Measurements from ENCODE around the gene OR52K2. TPM values are rescaled to one million over a fixed set of nuclear protein-coding genes. Genes with fewer than 3 reads are reported as not detected.

OR52K2 gene
- total RNA-seq (2014; rRNA removed; shearing (Covaris generic)): not detected in 2 replicates

GRCh38 chr11:4448995-4449394, at the start of gene OR52K2:
Gene OR52K2, plus strand, starts transcription at chr11:4449295. Its CDS starts 45 bp downstream, at chr11:4449340.

GRCh38 chr11:4482445-4482844, 33.4 kb downstream of the OR52K2 start, which contains the start of gene OR52K1:
Gene OR52K1, plus strand, starts transcription at chr11:4482646. Its CDS starts 6,255 bp downstream, at chr11:4488901.

Other genes with a start within 250 kb of the OR52K2 start
- not detected in 2 replicates for gene OR52B4, start 80.9 kb upstream of the OR52K2 start, total RNA-seq (2014; rRNA removed; shearing (Covaris generic))
- gene TRIM21, start 55.6 kb upstream of the OR52K2 start, total RNA-seq (2014; rRNA removed; shearing (Covaris generic)): 6.8 and 8.2 TPM in 2 replicates
- not detected in 2 replicates for gene OR52K1, start 33.4 kb downstream of the OR52K2 start, total RNA-seq (2014; rRNA removed; shearing (Covaris generic))
- gene OR52M1, start 95.9 kb downstream of the OR52K2 start, total RNA-seq (2014; rRNA removed; shearing (Covaris generic)): not detected in 2 replicates
- gene OR52I2, start 132.4 kb downstream of the OR52K2 start, total RNA-seq (2014; rRNA removed; shearing (Covaris generic)): not detected in 2 replicates
- gene OR52I1, start 144.7 kb downstream of the OR52K2 start, total RNA-seq (2014; rRNA removed; shearing (Covaris generic)): not detected in 2 replicates
- gene TRIM68, start 158.9 kb downstream of the OR52K2 start, total RNA-seq (2014; rRNA removed; shearing (Covaris generic)): 5.7 and 8.7 TPM in 2 replicates
- not detected in 2 replicates for gene OR51D1, start 188.2 kb downstream of the OR52K2 start, total RNA-seq (2014; rRNA removed; shearing (Covaris generic))
- not detected in 2 replicates for gene OR51E1, start 194.7 kb downstream of the OR52K2 start, total RNA-seq (2014; rRNA removed; shearing (Covaris generic))
- 0.05 TPM in 1 of 2 replicates, not detected in the other for gene OR51E2, start 248.6 kb downstream of the OR52K2 start, total RNA-seq (2014; rRNA removed; shearing (Covaris generic))